ENCODE results near the gene GNAL.
"Not testable (repeated sequence)": the region's sequence is repeated elsewhere in the genome, so short reads cannot be mapped to it uniquely, and the experiment has no call there.

GNAL gene

DNA sequence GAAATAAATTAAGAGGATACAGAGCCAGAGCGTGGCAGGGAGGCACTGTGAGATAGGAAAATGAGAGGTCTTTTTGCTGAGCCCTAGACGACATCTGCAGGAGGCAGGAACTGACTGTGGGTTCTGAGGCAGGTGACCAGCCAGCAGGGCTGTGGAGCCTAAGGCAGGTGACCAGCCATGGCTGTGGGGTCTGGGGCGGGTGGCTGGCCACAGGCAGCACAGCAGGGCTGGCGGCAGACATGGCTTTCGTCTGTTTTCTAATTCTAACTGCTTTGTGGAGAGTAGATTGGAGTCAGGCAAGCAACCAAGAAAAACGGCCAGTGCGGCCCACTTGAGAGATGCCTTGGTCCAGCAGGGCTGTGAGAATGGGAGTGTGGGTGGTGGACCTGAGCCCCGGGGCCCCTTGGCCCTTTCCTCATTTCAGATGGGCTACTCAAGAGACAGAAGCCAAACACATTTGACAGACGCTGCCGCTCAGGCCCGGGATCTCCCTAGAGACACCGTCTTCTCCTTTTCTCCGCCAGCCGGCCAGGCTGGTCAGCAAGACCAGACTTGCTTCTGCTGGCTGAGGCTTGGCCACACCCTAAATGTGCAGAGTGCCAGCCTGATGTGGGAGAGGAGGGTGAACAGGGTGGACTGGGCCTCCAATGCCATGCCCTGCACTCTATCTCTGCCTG lies 19.7 kb upstream of the GNAL start:
- no peak for DNase-seq (ENCODE audit: low read depth in 2 of 2)

DNA sequence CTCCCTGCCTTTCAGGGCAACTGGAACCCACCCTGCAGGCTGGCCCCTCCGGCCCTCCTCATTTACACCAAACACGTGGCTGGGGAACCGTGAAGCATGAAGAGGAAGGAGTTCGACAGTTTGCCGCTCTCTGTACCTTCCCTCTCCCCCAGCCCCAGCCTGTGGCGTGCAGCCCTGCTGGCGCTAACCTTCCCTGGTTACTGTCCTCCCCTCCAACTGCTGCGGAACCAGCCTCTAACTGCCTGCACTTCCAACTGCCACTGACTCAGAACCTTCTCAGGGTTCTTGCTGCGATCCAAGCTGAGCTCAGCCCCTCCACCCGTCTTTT lies 19.2 kb upstream of the GNAL start:
- no peak for DNase-seq (ENCODE audit: low read depth in 2 of 2)

DNA sequence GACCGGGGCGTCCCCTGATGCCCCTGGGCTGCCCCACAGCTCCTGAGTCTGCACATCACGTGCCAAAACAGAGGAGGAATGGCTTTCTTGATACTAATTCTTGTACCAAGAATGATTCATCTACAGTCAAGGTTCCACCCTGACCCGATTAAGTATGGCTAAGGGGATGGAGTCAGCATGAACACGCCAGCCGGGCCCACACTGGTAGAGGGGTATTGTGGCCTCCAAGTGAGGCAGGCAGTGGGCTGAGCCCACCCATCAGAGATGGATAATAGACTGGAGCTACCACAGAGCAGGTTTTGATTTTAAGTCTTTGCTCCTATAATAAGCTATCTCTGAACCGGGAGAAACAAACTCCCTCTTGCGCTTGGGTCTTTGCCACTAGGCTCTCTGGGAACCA lies 17.9 kb upstream of the GNAL start:
- DNase-seq (ENCODE audit: low read depth in 2 of 2) = no peak

DNA sequence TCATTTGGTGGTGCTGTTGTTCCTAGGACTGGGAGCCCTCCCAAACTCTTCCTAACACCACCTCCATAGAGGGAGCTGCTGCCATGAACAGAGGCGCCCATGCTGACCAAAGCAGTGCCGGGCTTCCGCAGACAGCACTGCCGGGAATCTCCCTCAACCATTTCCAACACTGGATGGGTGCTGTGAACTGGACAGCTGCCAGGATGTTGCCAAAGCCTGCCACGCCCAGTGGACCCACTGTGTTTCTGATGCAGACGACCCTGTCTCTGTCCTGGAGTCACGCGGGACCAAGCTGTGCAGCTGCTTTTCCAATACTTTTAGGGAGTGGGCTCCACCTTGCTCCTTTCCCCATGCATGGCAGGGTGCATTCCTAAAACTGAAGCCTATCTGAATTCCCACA lies 16.9 kb upstream of the GNAL start:
- DNase-seq (ENCODE audit: low read depth in 2 of 2) = no peak

DNA sequence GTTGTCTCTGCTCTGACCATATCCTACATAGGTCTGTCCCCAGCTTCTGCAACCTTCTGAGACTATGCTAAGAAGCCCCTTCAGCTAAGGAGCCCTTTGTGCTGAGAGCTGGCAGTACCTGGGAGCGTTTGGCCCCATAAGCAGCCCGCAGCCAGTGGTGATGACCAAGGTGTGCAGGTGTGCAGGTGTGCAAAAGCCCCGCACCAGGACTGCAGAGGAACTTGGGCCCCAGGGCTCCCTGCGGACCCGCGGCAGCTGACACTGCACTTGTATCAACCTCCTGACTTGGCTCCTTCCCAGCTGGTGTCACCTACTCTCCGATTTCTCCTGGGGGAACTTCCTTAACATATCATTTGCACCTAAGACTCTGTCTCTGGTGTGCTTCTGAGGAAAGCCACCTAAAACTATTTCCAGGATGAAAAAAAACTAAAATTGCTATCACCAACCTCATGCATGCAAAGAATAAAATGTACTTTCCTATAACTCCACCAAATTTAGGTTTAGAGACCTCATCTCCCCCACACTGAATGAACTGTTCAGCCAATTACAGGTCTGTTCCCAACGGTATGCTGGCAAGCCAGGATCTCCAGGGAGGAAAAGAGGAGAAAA lies 16.1 kb upstream of the GNAL start:
- DNase-seq (ENCODE audit: low read depth in 2 of 2) = no peak

DNA sequence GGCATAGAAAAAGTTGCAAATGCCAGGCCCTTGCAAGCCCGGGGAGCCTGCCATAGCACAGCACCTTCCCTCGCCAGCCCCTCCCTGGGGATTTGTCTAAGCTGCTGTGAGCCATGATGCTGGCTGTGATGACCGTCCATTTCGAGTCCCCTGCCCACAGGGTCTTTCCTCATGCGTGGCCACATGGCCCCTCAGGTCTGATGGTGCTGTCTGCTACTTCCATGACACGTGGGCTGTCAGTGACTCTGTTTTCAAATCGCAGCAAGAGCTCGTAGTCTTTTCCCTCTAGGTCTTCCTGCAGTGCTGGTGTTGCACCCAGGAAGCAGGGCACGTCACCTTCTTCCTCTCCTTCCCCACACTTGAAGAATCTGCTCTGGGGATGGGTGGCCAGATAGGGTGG lies 15.5 kb upstream of the GNAL start:
- no peak for DNase-seq (ENCODE audit: low read depth in 2 of 2)

DNA sequence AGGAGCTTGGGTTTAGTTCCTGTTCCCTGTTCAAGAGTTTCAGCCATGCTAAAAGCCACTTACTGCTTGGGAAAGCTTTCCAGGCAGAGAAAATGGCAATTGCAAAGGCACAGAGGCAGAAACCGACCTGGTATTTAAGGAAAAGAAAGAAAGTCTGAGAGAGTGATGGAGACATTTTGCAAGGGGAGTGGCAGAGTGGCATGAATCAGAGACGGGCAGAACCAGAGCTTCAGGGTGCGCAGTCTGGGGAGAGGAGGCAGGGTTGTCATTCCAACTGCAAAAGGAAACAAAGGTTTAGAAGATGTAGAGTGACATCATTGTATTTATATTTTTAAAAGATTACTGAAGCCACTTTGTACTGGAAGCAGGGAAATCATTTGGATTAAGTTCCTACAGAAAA lies 14.9 kb upstream of the GNAL start:
- DNase-seq (ENCODE audit: low read depth in 2 of 2) = no peak

DNA sequence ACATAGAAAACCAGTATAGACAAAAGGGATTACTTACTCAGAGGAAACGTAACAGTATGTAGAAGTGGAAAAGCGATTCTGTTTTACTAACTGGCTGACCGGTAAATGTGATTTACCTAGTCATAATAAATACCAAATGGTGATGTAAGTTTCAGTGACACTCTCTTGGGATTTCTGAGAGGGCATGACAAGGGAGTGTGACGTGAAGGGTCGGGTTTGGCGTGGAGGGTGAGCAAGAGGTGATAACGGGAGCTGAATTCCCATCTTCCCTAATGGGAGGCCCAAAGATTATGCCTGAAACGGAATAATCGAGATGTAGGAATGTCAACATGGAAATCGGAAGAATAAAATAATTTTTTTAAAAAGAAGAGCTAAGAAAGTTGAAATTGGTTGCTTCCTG lies 12.7 kb upstream of the GNAL start:
- no peak for DNase-seq (ENCODE audit: low read depth in 2 of 2)

DNA sequence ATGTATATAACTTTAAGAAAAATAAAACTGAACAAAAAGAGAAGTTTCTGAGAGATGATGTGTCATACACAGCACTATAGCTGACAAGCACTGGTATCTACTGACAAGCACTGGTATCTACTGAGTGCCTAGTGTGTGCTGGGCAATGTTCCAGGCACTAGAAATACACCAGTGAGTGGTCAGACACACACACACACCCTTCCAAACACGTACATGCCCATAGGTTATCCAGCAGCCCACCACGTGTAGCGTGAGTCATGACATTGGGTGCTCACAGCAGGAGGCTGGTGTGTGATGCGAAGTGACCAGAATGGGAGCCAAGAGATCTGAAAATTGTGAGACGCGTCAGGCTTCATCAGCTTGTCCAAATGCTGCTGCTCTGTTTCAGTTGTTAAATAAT lies 12.2 kb upstream of the GNAL start:
- no peak for DNase-seq (ENCODE audit: low read depth in 2 of 2)

DNA sequence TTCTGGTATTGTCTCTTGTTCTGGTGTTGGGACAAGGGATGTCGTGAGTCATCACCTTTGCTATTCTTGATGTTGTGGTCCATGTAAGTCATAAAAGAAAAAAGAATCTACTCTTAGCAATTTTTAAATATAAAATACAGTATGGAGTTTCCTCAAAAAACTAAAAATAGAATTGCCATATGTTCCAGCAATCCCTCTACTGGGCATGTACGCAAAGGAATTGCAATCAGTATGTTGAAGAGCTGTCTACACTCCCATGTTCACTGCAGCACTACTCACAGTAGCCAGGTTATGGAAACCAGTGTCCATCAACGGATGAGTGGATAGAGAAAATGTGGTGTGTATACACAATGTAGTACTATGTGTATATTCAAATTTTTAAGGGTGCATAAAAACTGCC lies 10.9 kb upstream of the GNAL start:
- DNase-seq (ENCODE audit: low read depth in 2 of 2) = no peak

DNA sequence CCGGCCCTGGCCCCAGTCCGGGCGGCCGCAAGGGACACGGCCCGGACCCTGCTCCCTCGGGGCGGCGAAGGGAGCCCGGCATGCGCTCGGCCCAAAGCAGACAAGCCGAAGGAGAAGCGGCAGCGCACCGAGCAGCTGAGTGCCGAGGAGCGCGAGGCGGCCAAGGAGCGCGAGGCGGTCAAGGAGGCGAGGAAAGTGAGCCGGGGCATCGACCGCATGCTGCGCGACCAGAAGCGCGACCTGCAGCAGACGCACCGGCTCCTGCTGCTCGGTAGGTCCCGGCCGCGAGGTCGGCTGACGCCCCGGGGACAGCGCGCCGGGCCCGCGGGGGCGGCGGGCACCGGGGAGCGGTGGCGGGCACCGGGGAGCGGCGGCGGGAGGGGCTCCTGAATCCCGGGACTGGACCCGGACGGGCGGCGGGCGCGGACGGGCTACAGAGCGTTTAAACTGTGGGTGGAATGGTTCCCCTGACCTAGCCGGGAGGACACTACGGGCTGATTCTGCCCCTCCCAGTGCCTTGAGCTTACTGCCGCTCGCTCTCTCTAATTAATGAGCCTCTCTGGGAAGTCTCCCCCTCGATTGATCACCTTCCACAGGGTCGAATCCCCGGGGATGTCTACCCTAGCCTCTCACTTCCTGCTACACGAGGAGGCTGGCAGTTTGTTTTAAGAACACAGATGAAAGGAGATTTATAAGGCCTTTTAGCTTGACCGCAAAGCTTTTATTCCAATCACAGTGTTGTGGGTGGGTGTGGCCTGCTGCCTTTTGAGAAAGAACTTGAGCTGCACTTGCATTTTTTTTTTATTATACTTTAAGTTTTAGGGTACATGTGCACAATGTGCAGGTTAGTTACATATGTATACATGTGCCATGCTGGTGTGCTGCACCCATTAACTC lies 853 bp downstream of the GNAL start:
- no peak for DNase-seq (ENCODE audit: low read depth in 2 of 2)

DNA sequence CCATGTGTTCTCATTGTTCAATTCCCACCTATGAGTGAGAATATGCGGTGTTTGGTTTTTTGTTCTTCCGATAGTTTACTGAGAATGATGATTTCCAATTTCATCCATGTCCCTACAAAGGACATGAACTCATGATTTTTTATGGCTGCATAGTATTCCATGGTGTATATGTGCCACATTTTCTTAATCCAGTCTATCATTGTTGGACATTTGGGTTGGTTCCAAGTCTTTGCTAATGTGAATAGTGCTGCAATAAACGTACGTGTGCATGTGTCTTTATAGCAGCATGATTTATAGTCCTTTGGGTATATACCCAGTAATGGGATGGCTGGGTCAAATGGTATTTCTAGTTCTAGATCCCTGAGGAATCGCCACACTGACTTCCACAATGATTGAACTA lies 1.6 kb downstream of the GNAL start:
- DNase-seq (ENCODE audit: low read depth in 2 of 2) = not testable (repeated sequence)

DNA sequence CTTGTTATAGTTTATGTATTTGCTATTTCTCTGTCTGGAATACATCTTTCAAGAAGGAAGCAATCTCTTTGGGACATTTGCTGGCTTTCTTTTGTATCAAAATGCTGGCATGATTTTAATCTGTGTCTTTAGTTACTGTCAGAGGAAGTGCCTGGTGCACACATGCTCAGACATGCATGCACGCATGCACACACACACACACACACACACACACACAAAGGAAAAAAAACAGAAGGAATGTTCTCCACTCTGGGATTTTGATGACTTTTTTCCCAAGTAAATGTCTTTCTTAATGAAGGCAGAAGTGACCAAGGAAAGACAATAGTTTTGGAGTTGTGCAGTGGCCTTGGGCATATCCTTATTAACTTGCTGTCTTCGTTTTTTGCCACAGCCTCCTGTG lies 6.7 kb downstream of the GNAL start:
- DNase-seq (ENCODE audit: low read depth in 2 of 2) = no peak

DNA sequence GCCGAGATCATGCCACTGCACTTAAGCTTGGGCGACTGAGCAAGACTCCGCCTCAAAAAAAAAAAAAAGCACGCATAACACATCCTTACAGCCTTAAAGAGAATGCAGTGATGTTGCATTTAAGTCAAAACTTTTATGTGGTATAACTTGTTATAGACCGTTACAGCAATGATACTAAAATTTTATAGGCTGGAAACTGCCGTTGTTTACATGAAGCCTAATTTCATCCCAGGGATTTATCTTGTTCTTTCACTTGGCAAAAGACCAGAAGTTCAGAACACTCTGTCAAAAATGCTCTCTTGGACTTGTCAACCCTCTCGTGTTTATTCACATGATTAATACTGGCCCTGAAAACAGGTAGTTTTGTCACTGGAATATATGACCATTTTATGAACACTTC lies 7.4 kb downstream of the GNAL start:
- no peak for DNase-seq (ENCODE audit: low read depth in 2 of 2)

DNA sequence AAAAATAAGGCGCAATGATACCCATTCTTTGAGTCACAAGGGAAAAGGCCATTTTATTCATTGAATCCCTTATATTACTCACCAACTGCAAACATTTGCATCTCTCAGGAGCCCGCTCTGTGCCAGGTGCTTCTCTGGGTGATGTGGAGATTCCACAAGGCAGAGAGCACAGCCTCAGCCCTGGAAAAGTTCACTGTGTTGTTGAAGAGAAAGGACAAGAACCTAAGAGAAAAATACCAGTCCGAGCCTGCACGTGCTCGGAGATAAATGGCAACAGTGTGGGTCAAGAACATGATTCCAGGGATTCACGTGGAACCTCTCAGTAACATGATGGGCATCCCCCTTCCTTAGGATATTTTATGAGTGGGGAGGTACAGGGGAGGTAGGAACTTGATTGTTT lies 11.8 kb downstream of the GNAL start:
- no peak for DNase-seq (ENCODE audit: low read depth in 2 of 2)

DNA sequence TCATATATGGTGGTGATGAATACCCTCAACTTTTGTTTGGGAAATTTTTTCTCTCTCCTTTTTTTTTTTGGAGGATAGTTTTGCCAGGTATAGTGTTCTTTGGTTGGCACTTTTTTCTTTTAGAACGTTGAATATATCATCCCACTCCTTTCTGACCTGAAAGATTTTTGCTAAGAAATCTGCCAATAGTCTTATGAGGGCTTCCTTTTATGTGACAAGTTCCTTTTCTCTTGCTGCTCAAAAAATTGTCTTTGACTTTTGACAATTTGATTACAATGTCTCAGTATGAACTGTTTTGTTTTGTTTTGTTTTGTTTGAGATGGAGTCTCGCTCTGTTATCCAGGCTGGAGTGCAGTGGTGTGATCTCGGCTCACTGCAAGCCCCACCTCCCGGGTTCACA lies 21.5 kb downstream of the GNAL start:
- DNase-seq (ENCODE audit: low read depth in 2 of 2) = no peak

DNA sequence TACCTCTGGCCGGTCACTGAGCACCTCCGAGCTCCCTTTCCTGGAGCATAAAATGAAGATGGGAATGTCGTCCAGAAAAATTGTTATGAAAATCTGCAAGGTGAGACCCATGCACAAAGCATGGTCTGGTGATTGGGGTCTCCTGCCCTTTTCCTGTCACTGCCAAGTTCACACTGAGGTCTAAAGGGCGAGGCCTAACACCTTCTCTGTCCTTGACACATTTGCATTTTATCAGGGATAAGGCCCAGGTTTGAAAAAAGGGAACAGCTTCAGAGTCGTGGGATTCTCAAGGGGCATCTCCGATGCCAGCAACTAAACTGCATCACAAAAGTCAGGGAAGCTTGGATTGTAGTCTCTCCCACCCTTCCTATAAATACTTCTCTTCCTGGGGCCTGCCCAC lies 24.7 kb downstream of the GNAL start:
- DNase-seq (ENCODE audit: low read depth in 2 of 2) = no peak

DNA sequence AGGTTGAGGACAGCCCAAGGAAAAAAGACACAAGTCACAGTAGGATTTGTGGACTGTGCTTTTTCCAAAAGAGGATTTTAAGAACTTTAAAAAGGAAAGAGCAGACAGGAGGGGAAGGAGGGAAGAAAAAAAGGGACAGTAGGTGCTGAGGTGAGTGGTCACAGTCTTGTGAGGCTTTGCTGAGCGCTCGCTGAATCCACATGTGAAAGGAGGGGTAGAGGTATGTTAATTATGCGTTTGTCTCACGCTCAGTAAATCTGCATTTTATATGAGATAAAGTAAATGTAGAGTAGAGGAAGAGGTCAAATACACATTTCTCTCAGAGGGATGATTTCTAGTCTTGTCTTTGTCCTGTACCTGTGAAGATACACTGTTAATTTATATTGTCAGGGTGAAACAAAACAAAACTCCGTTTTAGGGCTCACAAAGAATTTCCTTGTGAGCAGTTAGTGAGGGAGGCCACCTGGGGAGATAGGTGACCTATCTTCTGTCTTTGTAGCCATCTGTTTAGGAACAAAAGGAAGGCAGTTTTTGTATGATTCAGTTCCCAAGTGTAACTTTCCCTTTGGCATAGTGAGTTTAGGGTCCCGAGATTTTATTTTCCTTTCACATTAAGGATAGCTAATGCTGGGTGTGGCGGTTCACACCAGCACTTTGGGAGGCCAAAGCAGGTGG lies 25.3 kb downstream of the GNAL start:
- DNase-seq (ENCODE audit: low read depth in 2 of 2) = no peak

DNA sequence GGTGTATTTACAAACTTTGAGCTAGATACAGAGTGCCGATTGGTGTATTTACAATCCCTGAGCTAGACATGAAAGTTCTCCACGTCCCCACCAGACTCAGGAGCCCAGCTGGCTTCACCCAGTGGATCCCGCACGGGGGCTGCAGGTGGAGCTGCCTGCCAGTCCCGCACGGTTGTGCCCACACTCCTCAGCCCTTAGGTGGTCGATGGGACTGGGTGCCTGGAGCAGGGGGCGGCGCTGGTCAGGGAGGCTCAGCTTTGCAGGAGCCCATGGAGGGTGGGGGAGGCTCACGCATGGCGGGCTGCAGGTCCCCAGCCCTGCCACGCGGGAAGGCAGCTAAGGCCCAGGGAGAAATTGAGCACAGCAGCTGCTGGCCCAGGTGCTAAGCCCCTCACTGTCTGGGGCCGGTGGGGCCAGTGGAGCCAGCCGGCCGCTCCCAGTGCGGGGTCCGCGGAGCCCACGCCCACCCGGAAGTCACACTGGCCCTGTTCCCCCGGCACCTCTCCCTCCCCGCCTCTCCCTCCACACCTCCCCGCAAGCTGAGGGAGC lies 27.8 kb downstream of the GNAL start:
- not testable (repeated sequence) for DNase-seq (ENCODE audit: low read depth in 2 of 2)

DNA sequence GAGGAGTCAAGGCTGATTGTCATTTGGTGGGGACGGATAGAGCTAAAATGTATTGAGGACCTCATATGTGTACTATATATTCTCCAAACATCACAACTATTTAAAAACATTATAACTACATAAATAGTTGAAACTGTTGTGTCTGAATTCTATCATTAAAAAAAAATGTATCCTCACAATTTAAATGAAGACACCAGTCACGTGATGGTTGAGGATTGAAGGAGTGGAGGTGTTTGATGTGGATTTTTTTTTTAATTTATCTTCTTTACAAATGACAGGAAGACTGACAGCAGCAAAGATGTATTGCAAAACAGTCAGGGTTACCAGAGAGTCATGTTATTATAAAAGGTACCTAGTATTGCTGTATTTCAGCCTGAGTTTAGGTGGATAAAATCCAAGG lies 30.0 kb downstream of the GNAL start:
- no peak for DNase-seq (ENCODE audit: low read depth in 2 of 2)

DNA sequence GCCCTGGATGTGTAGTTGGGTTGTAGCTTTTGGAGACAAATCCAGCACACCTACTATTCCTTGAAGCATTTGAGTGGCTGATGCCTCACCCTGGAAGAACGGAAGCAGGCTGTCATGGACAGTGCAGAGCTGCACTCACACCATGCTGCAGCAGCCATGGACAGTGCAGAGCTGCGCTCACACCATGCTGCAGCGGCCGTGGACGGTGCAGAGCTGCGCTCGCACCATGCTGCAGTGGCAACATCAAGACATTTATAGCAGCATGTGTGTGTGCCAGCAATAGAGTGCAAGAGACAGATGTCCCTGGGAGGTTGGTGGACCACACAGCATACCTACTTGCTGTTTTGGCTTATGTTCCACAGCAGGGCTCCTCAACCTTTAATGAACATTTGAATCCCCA lies 30.6 kb downstream of the GNAL start:
- DNase-seq (ENCODE audit: low read depth in 2 of 2) = no peak

DNA sequence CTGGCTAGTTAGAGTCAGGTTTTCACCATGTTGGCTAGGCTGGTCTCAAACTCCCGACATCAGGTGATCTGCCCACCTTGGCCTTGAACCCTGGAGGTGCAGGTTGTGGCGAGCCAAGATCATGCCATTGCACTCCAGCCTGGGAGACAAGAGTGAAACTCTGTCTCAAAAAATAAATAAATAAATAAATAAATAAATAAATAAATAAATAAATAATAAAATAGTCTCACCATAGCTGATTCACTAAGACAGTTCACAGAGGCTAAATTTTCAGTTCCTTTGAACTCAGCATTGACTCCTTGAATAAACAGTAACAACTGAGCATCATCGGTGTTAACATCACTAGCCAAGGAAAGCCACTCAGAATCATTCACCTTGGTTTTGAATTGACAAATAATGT lies 32.7 kb downstream of the GNAL start:
- no peak for DNase-seq (ENCODE audit: low read depth in 2 of 2)

Measured in stimulated activated CD8-positive, alpha-beta memory T cell treated with anti-CD3 and anti-CD28 coated beads, Interleukin-7, amount 100 ng/mL, for 4 hours (primary cell).